HepG2 (cell line): ENCODE measurements around the gene AGRN. TPM values are rescaled to one million over a fixed set of nuclear protein-coding genes. Genes with fewer than 3 reads are reported as not detected.

Experiments used
- ATAC-seq: fragments of 200-7000 bp; cut with Tn5 transposase; 3 replicates; pipeline ENCODE4 v1.9.1; 2020; ENCODE audit warnings: mild to moderate bottlenecking, moderate library complexity
- BruUV-seq: library from RNA; stranded (reverse); fragments of 400-500 nt; replicated peaks from 2 replicates; lab custom pipeline; 2021; lab: Mats Ljungman, UMichigan
- CTCF ChIA-PET: fragments of 300-600 bp; formaldehyde crosslinking; extraction: SDS; loops from one replicate; lab custom pipeline; 2021; ENCODE audit warnings: low total read pairs, inconsistent platforms, low intra/inter-chr PET ratio; lab: Yijun Ruan, JAX
- POLR2A ChIA-PET: fragments of 350-600 bp; sonication (Branson Sonifier 250); formaldehyde crosslinking; loops from one replicate; lab custom pipeline; 2020; ENCODE audit warnings: antibody characterized with exemption, inconsistent platforms; lab: Yijun Ruan, JAX
- DNase-seq: peaks from one replicate; pipeline ENCODE4 v3.0.0-alpha.2; 2015; ENCODE audit warnings: low spot score
- FAIRE-seq: peaks from 3 replicates; lab custom pipeline; 2011; peaks lifted over from hg19 to GRCh38; lab: Jason Lieb, UNC
- H2AFZ ChIP-seq: one replicate; pipeline ENCODE4 v1.6.1; 2011; ENCODE audit warnings: low read length, inconsistent platforms
- H3K27ac ChIP-seq: fragments of 300-600 bp; 3 replicates; pipeline ENCODE4 v1.8.0; 2011; ENCODE audit warnings: mixed run types, mild to moderate bottlenecking, mixed read lengths, low read length, inconsistent platforms; ENCODE audit not compliant: insufficient read depth; ENCODE audit errors: extremely low read length
- H3K27me3 ChIP-seq, 2 experiments: fragments of 200-600 bp in 1 of 2; 2 replicates in 1 of 2; 3 replicates in 1 of 2; pipeline versions ENCODE4 v1.6.0 to v1.8.0; 2011; ENCODE audit warnings: low read length in 2 of 2, mild to moderate bottlenecking in 2 of 2, moderate library complexity in 2 of 2, inconsistent platforms in 1 of 2; ENCODE audit not compliant: insufficient read depth in 2 of 2, control insufficient read depth in 1 of 2
- H3K36me3 ChIP-seq, 2 experiments: fragments of 200-600 bp in 1 of 2; replicated peaks in 1 of 2; 2 replicates in 1 of 2; 3 replicates in 1 of 2; pipeline versions ENCODE4 v1.5.1 to v1.8.0; 2011; ENCODE audit warnings: low read length in 2 of 2, inconsistent platforms in 1 of 2; ENCODE audit not compliant: insufficient read depth in 2 of 2, control insufficient read depth in 1 of 2
- H3K4me1 ChIP-seq: 2 replicates; pipeline ENCODE4 v1.5.1; 2012; ENCODE audit warnings: low read length, inconsistent platforms; ENCODE audit not compliant: insufficient read depth
- H3K4me2 ChIP-seq: 2 replicates; pipeline ENCODE4 v1.6.0; 2011; ENCODE audit warnings: low read depth, low read length, inconsistent platforms
- H3K4me3 ChIP-seq, 3 experiments: fragments of 200-600 bp in 1 of 3; sonication (generic), shearing (Covaris generic) in 1 of 3; replicated peaks in 1 of 3; 2 replicates each; pipeline ENCODE4 v1.5.1; 2011 to 2016; ENCODE audit warnings: low read length in 3 of 3, inconsistent platforms in 2 of 3, low read depth in 2 of 3, mild to moderate bottlenecking in 2 of 3, control low read depth in 1 of 3, mixed read lengths in 1 of 3; ENCODE audit not compliant: insufficient read depth in 1 of 3
- H3K79me2 ChIP-seq: one replicate; pipeline ENCODE4 v1.6.1; 2011; ENCODE audit warnings: low read length, inconsistent platforms; ENCODE audit not compliant: insufficient read depth
- H3K9ac ChIP-seq: 2 replicates; pipeline ENCODE4 v1.6.0; 2011; ENCODE audit warnings: mild to moderate bottlenecking, low read depth, low read length, inconsistent platforms; ENCODE audit not compliant: insufficient read depth
- H3K9me3 ChIP-seq: 2 replicates; pipeline ENCODE4 v1.5.1; 2012; ENCODE audit warnings: mild to moderate bottlenecking, low read length
- H4K20me1 ChIP-seq: 2 replicates; pipeline ENCODE4 v1.6.0; 2011; ENCODE audit warnings: inconsistent platforms, mild to moderate bottlenecking, low read length, moderate library complexity; ENCODE audit not compliant: insufficient read depth
- NFE2L2 ChIP-seq: fragments of 150-350 bp; IDR thresholded peaks from 2 replicates; pipeline ENCODE4 v1.6.1; 2014; ENCODE audit warnings: low read length
- PBX3 ChIP-seq: sonication (generic); formaldehyde crosslinking; IDR thresholded peaks from 2 replicates; pipeline ENCODE4 v1.8.1; 2023; ENCODE audit warnings: missing genetic modification reagents, inconsistent platforms, borderline replicate concordance
- PLRG1 ChIP-seq: fragments of 450-650 bp; conservative IDR thresholded peaks from 2 replicates; pipeline ENCODE4 v1.6.1; 2016
- TOPORS ChIP-seq: sonication (generic); formaldehyde crosslinking; IDR thresholded peaks from 2 replicates; pipeline ENCODE4 v1.8.0; 2023; ENCODE audit warnings: mild to moderate bottlenecking, missing genetic modification reagents
- ZBTB33 ChIP-seq: sonication (generic); formaldehyde crosslinking; IDR thresholded peaks from 2 replicates; pipeline ENCODE4 v1.4.0; 2020; ENCODE audit warnings: missing genetic modification reagents
- ZBTB7A ChIP-seq: sonication (generic); formaldehyde crosslinking; IDR thresholded peaks from 2 replicates; pipeline ENCODE4 v1.8.0; 2022; ENCODE audit warnings: mild to moderate bottlenecking, missing genetic modification reagents
- WGBS: methylation state at CpG from one replicate; pipeline ENCODE4 v1.1.6; 2017; ENCODE audit warnings: low lambda C conversion rate; 5-methylcytosine and 5-hydroxymethylcytosine counted together
- in situ Hi-C: cut with HindIII; loops from 2 replicates; pipeline ENCODE4 v1.10.0; 2017; ENCODE audit warnings: low pct_unique_long_range_greater_than_20kb; ENCODE audit not compliant: extremely low pct_ligation_motif_present
- intact Hi-C: fragments of 100-400 bp; cut with micrococcal nuclease; formaldehyde crosslinking; loops from one replicate; pipeline ENCODE4 v1.10.0; 2022; ENCODE audit not compliant: unreplicated experiment
- polyA plus RNA-seq, 8 experiments: library from polyadenylated mRNA; depleted of rRNA in 3 of 8; stranded (reverse) in 7 of 8; unstranded in 1 of 8; fragments of >200 nt; fragmentation: Illumina TruSeq in 4 of 8; extraction: Trizol in 4 of 8; gene quantifications; 2 replicates each; pipeline versions ENCODE4 v1.2.1 to v1.2.3, GENCODE V29; 2011 to 2016; ENCODE audit warnings: low read depth in 4 of 8, missing spikeins in 1 of 8, mixed read lengths in 1 of 8; ENCODE audit not compliant: insufficient read depth in 1 of 8
- total RNA-seq, 5 experiments: library from RNA; depleted of rRNA; stranded (reverse); fragments of >200 nt; fragmentation: Illumina TruSeq; extraction: Trizol; gene quantifications; 2 replicates each; pipeline ENCODE4 v1.2.3, GENCODE V29; 2016; ENCODE audit warnings: low read depth in 1 of 5
- TF ChIP-seq, protein P1 (sequence below): sonication (generic); formaldehyde crosslinking; IDR thresholded peaks from 2 replicates; pipeline ENCODE4 v1.5.0; 2020; ENCODE audit warnings: mild to moderate bottlenecking, missing genetic modification reagents

Gene AGRN
- total and polyA plus RNA-seq, 2 of the 13 experiments (the other 11 are each of a cell fraction or from before 2014, with no cell fraction given): 29.8 to 65.2 TPM

DNA sequence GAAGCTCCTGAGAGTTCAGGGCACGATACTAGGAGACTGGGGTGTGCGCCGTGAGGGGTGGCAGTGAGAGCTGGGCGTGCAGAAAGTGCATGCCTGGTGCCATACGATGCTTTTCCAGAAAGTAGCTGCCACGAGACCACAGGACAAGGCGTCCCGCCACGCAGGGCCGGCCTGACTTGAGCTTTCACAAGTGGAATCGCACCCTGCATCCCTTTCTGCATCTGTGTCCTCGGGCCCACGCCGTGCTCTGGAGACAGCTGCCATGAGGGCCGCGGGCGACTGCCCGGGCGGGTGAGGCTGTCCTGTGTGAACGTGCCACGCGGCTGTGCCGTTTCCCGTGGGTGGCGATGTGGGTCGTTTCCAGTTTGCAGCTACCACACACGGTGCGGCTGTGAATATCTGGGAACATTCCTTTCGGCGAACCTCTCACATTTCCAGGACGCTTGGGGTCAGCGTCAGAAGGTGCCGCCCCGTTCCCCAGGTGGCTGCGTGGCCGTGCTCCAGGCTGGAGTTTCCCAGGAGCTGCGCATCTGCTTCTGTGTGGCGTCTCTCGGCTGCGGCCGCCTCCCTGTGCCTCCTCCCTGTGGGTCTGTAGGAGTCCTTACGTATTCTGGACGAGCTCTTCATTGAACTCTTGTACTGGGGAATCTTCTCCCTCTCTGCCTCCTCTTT, 37.0 kb upstream of the AGRN start:
- DNase-seq (no peak), ATAC-seq (no peak), FAIRE-seq (no peak)
- in situ Hi-C loops (no loop called here), intact Hi-C loops (no loop called here)
- BruUV-seq: no TSS peak
- Histone ChIP-seq H4K20me1 (no peaks in the 10 kb centered on the region), H3K4me2 (peak overlapping the region; percentile 74), H3K36me3 (no peaks in the 10 kb centered on the region), H3K9me3 (no peaks in the 10 kb centered on the region), H2AFZ (no peak overlapping the region), H3K4me3 (peak overlapping the region in 1 of 3 experiments; percentile 70; a peak in 1 of 6 replicates), H3K27me3 (peaks cover 22 to 60% of the 10 kb centered on the region in 2 experiments), H3K79me2 (no peaks in the 10 kb centered on the region), H3K4me1 (peaks cover 45% of the 10 kb centered on the region), H3K27ac (no peak overlapping the region), H3K9ac (no peak overlapping the region)
- 55% methylated on average over 14 of the region's 43 CpGs for WGBS
- ChIA-PET CTCF (interaction anchor here (2.4 kb wide), 1 partner anchor 81 kb away, joined by 8 read pairs; no protein-coding TSS in a partner anchor), POLR2A (interaction anchor here (0.8 to 1.3 kb wide), 3 partner anchors 16 to 142 kb away, joined by 3 read pairs; partner anchors contain the start of gene PLEKHN1)
- TF ChIP-seq PLRG1 (no peak), ZBTB33 (CRISPR knock-in tag) (peak; percentile 19; the same call in 1 of the 2 replicates)

DNA sequence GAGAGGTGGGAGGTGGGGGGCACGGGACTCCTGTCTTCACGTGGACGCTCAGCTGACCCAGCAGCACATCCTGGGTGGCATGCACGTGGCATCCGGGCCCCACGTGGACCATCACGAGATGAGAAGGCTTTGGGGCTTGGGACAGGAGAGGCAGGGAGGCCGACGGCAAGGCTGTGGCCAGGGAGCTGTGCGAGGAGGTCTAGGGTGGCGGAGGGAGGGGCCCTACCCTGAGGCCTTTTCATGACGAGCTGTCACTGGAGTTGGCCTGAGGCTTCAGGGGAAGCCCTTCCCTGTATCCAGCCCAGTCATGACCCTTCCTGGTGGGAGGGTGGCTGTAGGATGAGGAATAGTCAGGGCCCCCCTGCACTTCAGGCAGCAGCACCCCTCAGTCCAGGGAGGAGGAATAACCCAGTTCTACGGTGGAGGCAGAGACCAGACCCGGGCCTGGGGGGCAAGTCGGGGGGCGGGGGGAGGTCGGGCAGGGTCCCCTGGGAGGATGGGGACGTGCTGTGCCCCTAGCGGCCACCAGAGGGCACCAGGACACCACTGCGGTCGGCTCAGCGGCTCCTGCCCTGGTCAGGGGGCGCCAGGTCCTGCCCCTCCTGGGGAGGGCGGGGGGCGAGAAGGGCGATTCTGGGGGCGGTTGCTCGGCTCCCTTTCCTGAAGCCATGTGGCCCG, 36.0 kb upstream of the AGRN start:
- ChIA-PET POLR2A (interaction anchor here (0.8 to 1.3 kb wide), 3 partner anchors 17 to 141 kb away, joined by 3 read pairs; partner anchors contain the start of gene PLEKHN1), CTCF (interaction anchor here (1.6 to 2.4 kb wide), 2 partner anchors 17 to 80 kb away, joined by 5 to 8 read pairs; no protein-coding TSS in a partner anchor)
- no peak overlapping the region for H3K27ac ChIP-seq
- peaks cover 22 to 61% of the 10 kb centered on the region in 2 experiments for H3K27me3 ChIP-seq
- no TSS peak for BruUV-seq
- no peaks in the 10 kb centered on the region for H3K9me3 ChIP-seq
- no peak overlapping the region for H3K9ac ChIP-seq
- intact Hi-C loops: no loop called here
- no peaks in the 10 kb centered on the region for H4K20me1 ChIP-seq
- DNase-seq (no peak), ATAC-seq (peak; percentile 28; the same call in 2 of the 3 replicates), FAIRE-seq (no peak)
- H3K4me2 ChIP-seq: peak overlapping the region; percentile 45; the same call in 1 of the 2 replicates
- no peaks in the 10 kb centered on the region for H3K79me2 ChIP-seq
- WGBS: 7% methylated on average over 10 of the region's 29 CpGs
- in situ Hi-C loops: no loop called here
- H3K4me3 ChIP-seq: peak overlapping the region in 1 of 3 experiments; percentile 37; a peak in 1 of 6 replicates
- H3K4me1 ChIP-seq: peaks cover 45% of the 10 kb centered on the region
- H3K36me3 ChIP-seq: no peaks in the 10 kb centered on the region
- no peak overlapping the region for H2AFZ ChIP-seq
- no peak for TF ChIP-seq PBX3 (CRISPR knock-in tag)
- TF ChIP-seq NFE2L2: no peak
- TF ChIP-seq ZBTB7A (CRISPR knock-in tag): peak; percentile 62; the same call in 1 of the 2 replicates
- TF ChIP-seq, protein P1, sequence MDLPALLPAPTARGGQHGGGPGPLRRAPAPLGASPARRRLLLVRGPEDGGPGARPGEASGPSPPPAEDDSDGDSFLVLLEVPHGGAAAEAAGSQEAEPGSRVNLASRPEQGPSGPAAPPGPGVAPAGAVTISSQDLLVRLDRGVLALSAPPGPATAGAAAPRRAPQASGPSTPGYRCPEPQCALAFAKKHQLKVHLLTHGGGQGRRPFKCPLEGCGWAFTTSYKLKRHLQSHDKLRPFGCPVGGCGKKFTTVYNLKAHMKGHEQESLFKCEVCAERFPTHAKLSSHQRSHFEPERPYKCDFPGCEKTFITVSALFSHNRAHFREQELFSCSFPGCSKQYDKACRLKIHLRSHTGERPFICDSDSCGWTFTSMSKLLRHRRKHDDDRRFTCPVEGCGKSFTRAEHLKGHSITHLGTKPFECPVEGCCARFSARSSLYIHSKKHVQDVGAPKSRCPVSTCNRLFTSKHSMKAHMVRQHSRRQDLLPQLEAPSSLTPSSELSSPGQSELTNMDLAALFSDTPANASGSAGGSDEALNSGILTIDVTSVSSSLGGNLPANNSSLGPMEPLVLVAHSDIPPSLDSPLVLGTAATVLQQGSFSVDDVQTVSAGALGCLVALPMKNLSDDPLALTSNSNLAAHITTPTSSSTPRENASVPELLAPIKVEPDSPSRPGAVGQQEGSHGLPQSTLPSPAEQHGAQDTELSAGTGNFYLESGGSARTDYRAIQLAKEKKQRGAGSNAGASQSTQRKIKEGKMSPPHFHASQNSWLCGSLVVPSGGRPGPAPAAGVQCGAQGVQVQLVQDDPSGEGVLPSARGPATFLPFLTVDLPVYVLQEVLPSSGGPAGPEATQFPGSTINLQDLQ: no peak
- no peak for TF ChIP-seq TOPORS (CRISPR knock-in tag)
